LNCAP (cell line): ENCODE data around the gene GPSM1.

ENCODE experiments used
- TF ChIP-seq, protein P1 (sequence below): fragments of 450-650 bp; IDR thresholded peaks from 2 replicates; pipeline ENCODE4 v1.5.1; 2017; ENCODE audit warnings: mild to moderate bottlenecking

Gene GPSM1

GRCh38 chr9:136359774-136360718 lies 32.7 kb downstream of the GPSM1 start:
- TF ChIP-seq, protein P1, sequence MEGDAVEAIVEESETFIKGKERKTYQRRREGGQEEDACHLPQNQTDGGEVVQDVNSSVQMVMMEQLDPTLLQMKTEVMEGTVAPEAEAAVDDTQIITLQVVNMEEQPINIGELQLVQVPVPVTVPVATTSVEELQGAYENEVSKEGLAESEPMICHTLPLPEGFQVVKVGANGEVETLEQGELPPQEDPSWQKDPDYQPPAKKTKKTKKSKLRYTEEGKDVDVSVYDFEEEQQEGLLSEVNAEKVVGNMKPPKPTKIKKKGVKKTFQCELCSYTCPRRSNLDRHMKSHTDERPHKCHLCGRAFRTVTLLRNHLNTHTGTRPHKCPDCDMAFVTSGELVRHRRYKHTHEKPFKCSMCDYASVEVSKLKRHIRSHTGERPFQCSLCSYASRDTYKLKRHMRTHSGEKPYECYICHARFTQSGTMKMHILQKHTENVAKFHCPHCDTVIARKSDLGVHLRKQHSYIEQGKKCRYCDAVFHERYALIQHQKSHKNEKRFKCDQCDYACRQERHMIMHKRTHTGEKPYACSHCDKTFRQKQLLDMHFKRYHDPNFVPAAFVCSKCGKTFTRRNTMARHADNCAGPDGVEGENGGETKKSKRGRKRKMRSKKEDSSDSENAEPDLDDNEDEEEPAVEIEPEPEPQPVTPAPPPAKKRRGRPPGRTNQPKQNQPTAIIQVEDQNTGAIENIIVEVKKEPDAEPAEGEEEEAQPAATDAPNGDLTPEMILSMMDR: no peak

GRCh38 chr9:136361047-136361753 lies 33.9 kb downstream of the GPSM1 start:
- TF ChIP-seq, protein P1: no peak

- TF ChIP-seq, protein P1: no peak
These were observed 34.6 kb downstream of the GPSM1 start for GRCh38 chr9:136361754-136362449.

GRCh38 chr9:136362450-136362784 lies 35.1 kb downstream of the GPSM1 start:
- TF ChIP-seq, protein P1: no peak

GRCh38 chr9:136363106-136363948 lies 36.0 kb downstream of the GPSM1 start, which contains the start of gene DNLZ:
Gene DNLZ, minus strand, starts transcription at chr9:136363744. Its CDS starts 30 bp downstream, at chr9:136363714.
- TF ChIP-seq, protein P1: peak; percentile 99

DNA sequence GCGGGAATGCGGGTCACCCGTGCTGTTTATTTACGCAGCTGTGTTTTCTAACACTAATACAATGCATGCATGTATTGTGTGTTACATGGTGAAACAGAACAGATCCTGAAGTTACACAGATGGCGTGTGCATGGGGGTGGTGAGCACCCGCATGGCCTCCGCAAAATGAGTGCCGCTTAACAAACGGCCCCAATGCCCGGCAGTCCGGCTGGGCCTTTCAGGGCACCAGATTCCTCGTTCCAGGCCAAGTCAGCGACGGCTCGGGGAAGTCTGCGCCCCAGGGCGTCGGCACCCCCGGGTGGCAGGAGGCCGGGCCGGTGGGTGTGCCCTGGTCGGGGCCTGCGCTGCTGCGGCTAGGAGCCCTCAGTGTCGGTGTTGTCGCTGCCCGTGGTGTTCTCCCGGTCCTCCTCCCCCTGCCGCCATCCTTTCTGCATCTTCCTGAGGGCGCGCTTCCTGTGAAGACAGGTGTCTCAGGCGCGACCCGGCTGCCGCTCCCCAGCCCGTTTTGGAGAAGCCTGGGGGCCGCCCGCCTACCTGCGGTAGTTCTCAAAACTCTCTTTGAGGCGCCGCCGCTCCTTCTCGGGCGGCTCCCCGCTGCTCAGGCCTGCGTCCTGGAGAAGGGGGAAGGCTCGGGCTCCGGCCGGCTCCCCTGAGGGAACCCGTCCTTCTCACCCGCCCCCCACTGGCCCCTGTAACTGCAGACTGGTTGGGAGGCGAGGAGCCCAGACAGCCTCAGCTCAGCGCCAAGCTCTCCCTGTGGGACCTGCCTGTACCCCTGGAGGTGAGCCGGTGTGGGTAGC lies 36.8 kb downstream of the GPSM1 start:
- TF ChIP-seq, protein P1: no peak; the same call in none of the 2 replicates
